GM12864 (cell line): ENCODE data around the gene LNPK.
"Not testable (repeated sequence)": the region's sequence is repeated elsewhere in the genome, so short reads cannot be mapped to it uniquely, and the experiment has no call there.

Experiments used
- DNase-seq: peaks from one replicate; pipeline ENCODE4 v3.0.0-alpha.2; 2011; ENCODE audit warnings: low read depth
- H3K4me3 ChIP-seq: 2 replicates; pipeline ENCODE4 v1.5.1; 2011; ENCODE audit warnings: mild to moderate bottlenecking, low read depth, low read length, control low read depth
- CTCF ChIP-seq: IDR thresholded peaks from 2 replicates; pipeline ENCODE4 v1.5.1; 2011; ENCODE audit warnings: low read depth, mild to moderate bottlenecking, moderate library complexity, low read length, control low read depth, inconsistent platforms; ENCODE audit errors: missing control alignments

LNPK gene

DNA sequence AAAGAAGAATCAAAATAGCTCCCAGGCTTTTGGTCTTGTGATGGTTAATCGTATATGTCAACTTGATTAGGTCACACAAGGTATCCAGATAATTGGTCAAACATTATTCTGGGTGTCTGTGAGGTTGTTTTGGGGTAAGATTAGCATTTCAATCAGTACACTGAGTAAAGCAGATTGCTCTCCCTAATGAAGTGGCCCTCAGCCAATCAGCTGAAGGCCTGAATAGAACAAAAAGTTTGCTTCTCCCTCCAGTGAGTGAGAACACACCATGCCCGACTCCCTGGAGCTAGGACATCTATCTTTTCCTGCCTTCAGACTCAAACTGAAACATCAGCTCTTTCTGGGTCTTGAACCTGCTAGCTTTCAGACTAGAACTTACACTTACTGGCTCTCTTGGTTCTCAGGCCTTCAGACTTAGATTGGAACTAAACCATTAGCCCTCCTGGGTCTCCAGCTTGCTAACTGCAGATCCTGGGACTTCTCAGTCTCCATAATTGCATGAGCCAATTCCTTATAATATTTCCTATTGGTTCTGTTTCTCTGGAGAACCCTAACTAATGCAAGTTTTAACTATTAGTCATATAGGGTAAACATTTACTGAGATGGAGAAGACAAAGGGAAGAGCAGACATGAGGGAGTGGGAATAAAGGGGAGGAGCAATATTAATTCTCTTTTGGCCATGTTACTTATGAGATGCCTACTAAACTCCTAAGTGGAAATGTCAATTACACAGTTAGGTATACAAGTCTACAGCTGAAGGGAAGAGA lies 25.5 kb downstream of the LNPK start:
- H3K4me3 ChIP-seq, result no peak overlapping the region
- no peak for DNase-seq
- no peak for TF ChIP-seq CTCF

- TF ChIP-seq CTCF, result no peak
- DNase-seq, result no peak
- no peak overlapping the region for H3K4me3 ChIP-seq
Observed at GRCh38 chr2:175973373-175973772, 28.7 kb downstream of the LNPK start.

DNA sequence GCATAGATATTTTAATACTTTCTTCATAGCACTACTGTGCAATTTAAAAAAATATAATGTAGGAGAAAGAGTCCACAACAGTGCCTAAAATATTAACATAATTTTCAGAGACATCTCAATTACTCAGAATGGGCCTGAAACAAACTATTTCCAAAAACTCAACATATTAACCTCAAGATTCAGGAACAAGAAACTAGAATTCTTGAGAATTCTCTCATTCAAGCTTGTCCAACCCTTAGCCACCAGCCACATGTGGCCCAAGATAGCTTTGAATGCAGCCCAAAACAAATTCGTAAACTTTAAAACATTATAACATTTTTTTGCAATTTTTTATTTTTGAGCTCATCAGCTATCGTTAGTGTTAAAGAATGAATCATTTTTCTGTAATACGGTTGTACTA lies 35.2 kb downstream of the LNPK start:
- no peak for TF ChIP-seq CTCF
- no peak for DNase-seq
- no peak overlapping the region for H3K4me3 ChIP-seq

DNA sequence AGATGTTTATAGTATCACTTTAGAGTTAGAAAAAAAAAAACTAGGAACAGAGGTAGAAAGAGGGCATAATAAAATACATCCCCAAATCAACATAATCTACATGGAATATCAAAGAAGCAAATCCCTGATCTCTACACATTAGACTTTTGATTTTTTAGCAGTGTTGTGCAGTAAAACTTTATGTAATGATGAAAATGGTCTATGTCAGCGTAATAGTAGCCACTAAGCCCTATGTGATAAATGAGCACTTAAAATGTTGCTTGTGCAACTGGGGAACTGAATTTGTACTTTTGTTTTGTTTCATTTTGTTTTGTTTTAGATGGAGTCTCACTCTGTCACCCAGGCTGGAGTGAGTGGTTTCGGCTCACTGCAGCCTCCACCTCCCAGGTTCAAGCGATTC lies 36.3 kb downstream of the LNPK start:
- DNase-seq, result no peak
- no peak for TF ChIP-seq CTCF
- no peak overlapping the region for H3K4me3 ChIP-seq

GRCh38 chr2:175964195-175964594 lies 37.9 kb downstream of the LNPK start:
- H3K4me3 ChIP-seq, result no peak overlapping the region
- DNase-seq, result no peak
- no peak for TF ChIP-seq CTCF

GRCh38 chr2:175963171-175963570 lies 38.9 kb downstream of the LNPK start:
- DNase-seq, H3K4me3 ChIP-seq: not testable (repeated sequence)

DNA sequence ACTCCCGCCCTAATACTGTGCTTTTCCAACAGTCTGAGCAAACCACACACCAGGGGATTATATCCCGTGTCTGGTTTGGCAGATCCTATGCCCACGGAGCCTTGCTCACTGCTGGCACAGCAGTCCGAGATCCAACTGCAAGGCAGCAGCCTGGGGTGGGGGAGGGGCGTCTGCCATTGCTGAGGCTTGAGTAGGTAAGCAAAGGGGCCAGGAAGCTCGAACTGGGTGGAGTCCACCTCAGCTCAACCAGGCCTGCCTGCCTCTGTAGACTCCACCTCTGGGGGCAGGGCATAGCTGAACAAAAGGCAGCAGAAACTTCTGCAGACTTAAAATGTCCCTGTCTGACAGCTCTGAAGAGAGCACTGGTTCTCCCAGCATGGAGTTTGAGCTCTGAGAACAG lies 44.2 kb downstream of the LNPK start:
- no peak for TF ChIP-seq CTCF
- no peak for DNase-seq
- H3K4me3 ChIP-seq, result no peak overlapping the region
